Karpas-422 (cell line): Measurements from ENCODE around the gene ESYT2. TPM values are rescaled to one million over a fixed set of nuclear protein-coding genes. Genes with fewer than 3 reads are reported as not detected.

Experiments used
- DNase-seq: peaks from one replicate; pipeline ENCODE4 v3.0.0-alpha.2; 2015
- H2AFZ ChIP-seq: fragments of 200-600 bp; sonication (generic); 2 replicates; pipeline ENCODE4 v1.6.1; 2014; ENCODE audit warnings: antibody characterized with exemption, low read length, mixed read lengths
- H3K27ac ChIP-seq: fragments of 200-600 bp; sonication (generic); 2 replicates; pipeline ENCODE4 v1.5.1; 2014; ENCODE audit warnings: mild to moderate bottlenecking, low read length, moderate library complexity
- H3K27me3 ChIP-seq: fragments of 200-600 bp; sonication (generic); 2 replicates; pipeline ENCODE4 v1.6.1; 2014; ENCODE audit warnings: low read length, mixed read lengths
- H3K36me3 ChIP-seq: fragments of 200-600 bp; sonication (generic); 2 replicates; pipeline ENCODE4 v1.6.1; 2014; ENCODE audit warnings: low read length, mixed read lengths; ENCODE audit not compliant: insufficient read depth
- H3K4me1 ChIP-seq: fragments of 200-600 bp; sonication (generic); 2 replicates; pipeline ENCODE4 v1.6.1; 2014; ENCODE audit warnings: mild to moderate bottlenecking, low read length, mixed read lengths
- H3K4me2 ChIP-seq: fragments of 200-600 bp; sonication (generic); 2 replicates; pipeline ENCODE4 v1.6.1; 2014; ENCODE audit warnings: low read length, low read depth, mild to moderate bottlenecking; ENCODE audit not compliant: poor library complexity, severe bottlenecking
- H3K4me3 ChIP-seq: fragments of 200-600 bp; sonication (generic); 2 replicates; pipeline ENCODE4 v1.5.1; 2014; ENCODE audit warnings: mild to moderate bottlenecking, antibody characterized with exemption, low read length, mixed read lengths
- H3K79me2 ChIP-seq: fragments of 200-600 bp; sonication (generic); 2 replicates; pipeline ENCODE4 v1.6.1; 2014; ENCODE audit warnings: mild to moderate bottlenecking, low read length, mixed read lengths
- H3K9ac ChIP-seq: fragments of 200-600 bp; sonication (generic); 2 replicates; pipeline ENCODE4 v1.6.0; 2014; ENCODE audit warnings: low read length
- H3K9me2 ChIP-seq: fragments of 200-600 bp; sonication (generic), shearing (Covaris generic); replicated peaks from 2 replicates; pipeline ENCODE4 v1.6.0; 2014; ENCODE audit warnings: mild to moderate bottlenecking, low read length, moderate library complexity; ENCODE audit not compliant: insufficient read depth
- H3K9me3 ChIP-seq: fragments of 300-700, 200-600 bp; sonication (generic); 2 replicates; pipeline ENCODE4 v1.6.1; 2014; ENCODE audit warnings: low read length, mixed read lengths
- H4K20me1 ChIP-seq: fragments of 200-600 bp; sonication (generic); 2 replicates; pipeline ENCODE4 v1.6.1; 2014; ENCODE audit warnings: mild to moderate bottlenecking, antibody characterized with exemption, low read length, low read depth; ENCODE audit not compliant: insufficient read depth
- total RNA-seq: library from RNA; depleted of rRNA; stranded (reverse); fragments of >200 nt; shearing (Covaris generic); gene quantifications from 2 replicates; pipeline ENCODE4 v1.2.3, GENCODE V29; 2014; ENCODE audit warnings: low replicate concordance

The ESYT2 gene
- total RNA-seq, 1 experiment from 2014 or later = 242 TPM

- H3K4me3 ChIP-seq = no peak overlapping the region
- no peaks in the 10 kb centered on the region for H4K20me1 ChIP-seq
- H3K27me3 ChIP-seq = no peaks in the 10 kb centered on the region
- H3K4me1 ChIP-seq = no peaks in the 10 kb centered on the region
- peaks cover 56% of the 10 kb centered on the region; the same call in 1 of the 2 replicates for H3K36me3 ChIP-seq
- H3K4me2 ChIP-seq = no peak overlapping the region
- no peaks in the 10 kb centered on the region for H3K9me3 ChIP-seq
- no peak overlapping the region for H3K9ac ChIP-seq
- no peak overlapping the region for H3K27ac ChIP-seq
- H3K9me2 ChIP-seq = no peaks in the 10 kb centered on the region
- H3K79me2 ChIP-seq = no peaks in the 10 kb centered on the region
- no peak for DNase-seq
- H2AFZ ChIP-seq = no peak overlapping the region
Observed at GRCh38 chr7:158735935-158736334, 93.4 kb downstream of the ESYT2 start.

- Histone ChIP-seq H3K4me3 (no peak overlapping the region), H3K9ac (no peak overlapping the region), H4K20me1 (no peaks in the 10 kb centered on the region), H3K9me2 (no peaks in the 10 kb centered on the region), H3K9me3 (no peaks in the 10 kb centered on the region), H3K27me3 (no peaks in the 10 kb centered on the region), H3K36me3 (peaks cover 51% of the 10 kb centered on the region; the same call in 1 of the 2 replicates), H2AFZ (no peak overlapping the region), H3K4me2 (no peak overlapping the region), H3K4me1 (no peaks in the 10 kb centered on the region), H3K79me2 (no peaks in the 10 kb centered on the region), H3K27ac (no peak overlapping the region)
- DNase-seq = no peak
Observed at GRCh38 chr7:158734861-158735260, 94.4 kb downstream of the ESYT2 start.

- Histone ChIP-seq H3K27ac (no peak overlapping the region), H2AFZ (no peak overlapping the region), H3K9ac (no peak overlapping the region), H3K79me2 (no peaks in the 10 kb centered on the region), H3K9me2 (no peaks in the 10 kb centered on the region), H4K20me1 (no peaks in the 10 kb centered on the region), H3K27me3 (no peaks in the 10 kb centered on the region), H3K4me2 (no peak overlapping the region), H3K4me1 (no peaks in the 10 kb centered on the region), H3K36me3 (peaks cover 47% of the 10 kb centered on the region; the same call in 1 of the 2 replicates), H3K9me3 (no peaks in the 10 kb centered on the region), H3K4me3 (no peak overlapping the region)
- no peak for DNase-seq
Observed at GRCh38 chr7:158733775-158734494, 95.4 kb downstream of the ESYT2 start.

GRCh38 chr7:158733220-158733519 lies 96.1 kb downstream of the ESYT2 start:
- Histone ChIP-seq H4K20me1 (no peaks in the 10 kb centered on the region), H3K4me1 (no peaks in the 10 kb centered on the region), H3K9ac (no peak overlapping the region), H3K36me3 (peaks cover 43% of the 10 kb centered on the region; the same call in 1 of the 2 replicates), H3K79me2 (no peaks in the 10 kb centered on the region), H3K9me3 (no peaks in the 10 kb centered on the region), H3K27me3 (no peaks in the 10 kb centered on the region), H3K4me2 (no peak overlapping the region), H2AFZ (no peak overlapping the region), H3K9me2 (no peaks in the 10 kb centered on the region), H3K27ac (no peak overlapping the region), H3K4me3 (no peak overlapping the region)
- DNase-seq = no peak

- no peaks in the 10 kb centered on the region for H3K79me2 ChIP-seq
- H3K4me1 ChIP-seq = no peaks in the 10 kb centered on the region
- DNase-seq = no peak
- H3K36me3 ChIP-seq = peaks cover 43% of the 10 kb centered on the region; the same call in 1 of the 2 replicates
- no peak overlapping the region for H3K4me3 ChIP-seq
- H2AFZ ChIP-seq = no peak overlapping the region
- H3K27ac ChIP-seq = no peak overlapping the region
- H3K4me2 ChIP-seq = no peak overlapping the region
- H3K9me3 ChIP-seq = no peaks in the 10 kb centered on the region
- H3K9me2 ChIP-seq = no peaks in the 10 kb centered on the region
- no peak overlapping the region for H3K9ac ChIP-seq
- H3K27me3 ChIP-seq = no peaks in the 10 kb centered on the region
- no peaks in the 10 kb centered on the region for H4K20me1 ChIP-seq
Observed at GRCh38 chr7:158732494-158733219, 96.7 kb downstream of the ESYT2 start.

- Histone ChIP-seq H3K9me3 (no peaks in the 10 kb centered on the region), H3K9ac (no peak overlapping the region), H3K4me2 (no peak overlapping the region), H3K4me1 (no peaks in the 10 kb centered on the region), H3K36me3 (peaks cover 34% of the 10 kb centered on the region; the same call in 1 of the 2 replicates), H3K79me2 (no peaks in the 10 kb centered on the region), H4K20me1 (no peaks in the 10 kb centered on the region), H3K27me3 (no peaks in the 10 kb centered on the region), H3K4me3 (no peak overlapping the region), H2AFZ (no peak overlapping the region), H3K9me2 (no peaks in the 10 kb centered on the region), H3K27ac (no peak overlapping the region)
- DNase-seq = no peak
Observed at GRCh38 chr7:158731761-158732160, 97.5 kb downstream of the ESYT2 start.

- H3K27ac ChIP-seq = no peak overlapping the region
- no peak overlapping the region for H2AFZ ChIP-seq
- no peaks in the 10 kb centered on the region for H4K20me1 ChIP-seq
- H3K4me3 ChIP-seq = no peak overlapping the region
- H3K79me2 ChIP-seq = no peaks in the 10 kb centered on the region
- no peaks in the 10 kb centered on the region for H3K4me1 ChIP-seq
- no peaks in the 10 kb centered on the region for H3K27me3 ChIP-seq
- no peaks in the 10 kb centered on the region for H3K9me3 ChIP-seq
- no peak overlapping the region for H3K4me2 ChIP-seq
- no peak overlapping the region for H3K9ac ChIP-seq
- no peak for DNase-seq
- H3K9me2 ChIP-seq = no peaks in the 10 kb centered on the region
- peaks cover 25% of the 10 kb centered on the region; the same call in 1 of the 2 replicates for H3K36me3 ChIP-seq
Observed at GRCh38 chr7:158730383-158731346, 98.6 kb downstream of the ESYT2 start.
